HepG2 (cell line): ENCODE data around the gene SAMD14. TPM values are rescaled to one million over a fixed set of nuclear protein-coding genes. Genes with fewer than 3 reads are reported as not detected.

Experiments used
- AHDC1 ChIP-seq: sonication (generic); formaldehyde crosslinking; IDR thresholded peaks from 2 replicates; pipeline ENCODE4 v1.5.1; 2020; ENCODE audit warnings: mild to moderate bottlenecking, missing genetic modification reagents, borderline replicate concordance
- BATF2 ChIP-seq: sonication (generic); formaldehyde crosslinking; IDR thresholded peaks from 2 replicates; pipeline ENCODE4 v1.8.0; 2022; ENCODE audit warnings: mild to moderate bottlenecking, missing genetic modification reagents, moderate library complexity
- CAMTA2 ChIP-seq: sonication (generic); formaldehyde crosslinking; IDR thresholded peaks from 2 replicates; pipeline ENCODE4 v1.4.0; 2020; ENCODE audit warnings: mild to moderate bottlenecking, missing genetic modification reagents, borderline replicate concordance
- FOXC1 ChIP-seq: sonication (generic); formaldehyde crosslinking; IDR thresholded peaks from 2 replicates; pipeline ENCODE4 v1.8.0; 2022; ENCODE audit warnings: mild to moderate bottlenecking, missing genetic modification reagents, borderline replicate concordance
- LBX2 ChIP-seq: sonication (generic); formaldehyde crosslinking; IDR thresholded peaks from 2 replicates; pipeline ENCODE4 v1.5.0; 2020; ENCODE audit warnings: missing genetic modification reagents, mild to moderate bottlenecking, borderline replicate concordance
- MATR3 ChIP-seq: sonication (generic); formaldehyde crosslinking; IDR thresholded peaks from 2 replicates; pipeline ENCODE4 v1.4.0; 2020; ENCODE audit warnings: missing genetic modification reagents
- MLXIP ChIP-seq: sonication (generic); formaldehyde crosslinking; IDR thresholded peaks from 2 replicates; pipeline ENCODE4 v1.9.0; 2021; ENCODE audit warnings: missing genetic modification reagents, borderline replicate concordance
- MZF1 ChIP-seq: sonication (generic); formaldehyde crosslinking; IDR thresholded peaks from 2 replicates; pipeline ENCODE4 v1.8.1; 2023; ENCODE audit warnings: mild to moderate bottlenecking, missing genetic modification reagents, borderline replicate concordance
- NCOA2 ChIP-seq: sonication (generic); formaldehyde crosslinking; IDR thresholded peaks from 2 replicates; pipeline ENCODE4 v1.8.0; 2022; ENCODE audit warnings: inconsistent platforms
- SP4 ChIP-seq: sonication (generic); formaldehyde crosslinking; IDR thresholded peaks from 2 replicates; pipeline ENCODE4 v1.8.1; 2023; ENCODE audit warnings: mild to moderate bottlenecking, missing genetic modification reagents
- ZNF224 ChIP-seq: sonication (generic); formaldehyde crosslinking; IDR thresholded peaks from 2 replicates; pipeline ENCODE4 v1.5.0; 2020; ENCODE audit warnings: mild to moderate bottlenecking, missing genetic modification reagents
- ZNF281 ChIP-seq: sonication (generic); formaldehyde crosslinking; IDR thresholded peaks from 2 replicates; pipeline ENCODE4 v1.4.0; 2020; ENCODE audit warnings: missing genetic modification reagents, borderline replicate concordance
- ZNF513 ChIP-seq: sonication (generic); formaldehyde crosslinking; conservative IDR thresholded peaks from 2 replicates; pipeline ENCODE4 v1.5.0; 2020; ENCODE audit warnings: missing genetic modification reagents
- ZNF550 ChIP-seq: sonication (generic); formaldehyde crosslinking; IDR thresholded peaks from 2 replicates; pipeline ENCODE4 v1.4.0; 2020; ENCODE audit warnings: mild to moderate bottlenecking, missing genetic modification reagents, borderline replicate concordance
- ZNF776 ChIP-seq: sonication (generic); formaldehyde crosslinking; IDR thresholded peaks from 2 replicates; pipeline ENCODE4 v1.4.0; 2020; ENCODE audit warnings: mild to moderate bottlenecking, missing genetic modification reagents
- polyA plus RNA-seq, 8 experiments: library from polyadenylated mRNA; depleted of rRNA in 3 of 8; stranded (reverse) in 7 of 8; unstranded in 1 of 8; fragments of >200 nt; fragmentation: Illumina TruSeq in 4 of 8; extraction: Trizol in 4 of 8; gene quantifications; 2 replicates each; pipeline versions ENCODE4 v1.2.1 to v1.2.3, GENCODE V29; 2011 to 2016; ENCODE audit warnings: low read depth in 4 of 8, missing spikeins in 1 of 8, mixed read lengths in 1 of 8; ENCODE audit not compliant: insufficient read depth in 1 of 8
- total RNA-seq, 5 experiments: library from RNA; depleted of rRNA; stranded (reverse); fragments of >200 nt; fragmentation: Illumina TruSeq; extraction: Trizol; gene quantifications; 2 replicates each; pipeline ENCODE4 v1.2.3, GENCODE V29; 2016; ENCODE audit warnings: low read depth in 1 of 5

The SAMD14 gene
- total and polyA plus RNA-seq, 2 of the 13 experiments (the other 11 are each of a cell fraction or from before 2014, with no cell fraction given): 0.07 to 0.22 TPM

- no peak for TF ChIP-seq MZF1
- TF ChIP-seq MLXIP (CRISPR knock-in tag): no peak
- TF ChIP-seq ZNF224 (CRISPR knock-in tag): no peak
- TF ChIP-seq MATR3 (CRISPR knock-in tag): no peak
- no peak for TF ChIP-seq LBX2 (CRISPR knock-in tag)
- no peak for TF ChIP-seq CAMTA2
- no peak for TF ChIP-seq BATF2 (CRISPR knock-in tag)
- TF ChIP-seq SP4 (CRISPR knock-in tag): peak; percentile 50; the same call in 1 of the 2 replicates
- TF ChIP-seq ZNF550: no peak
- TF ChIP-seq ZNF513 (CRISPR knock-in tag): no peak
- TF ChIP-seq FOXC1 (CRISPR knock-in tag): no peak
- no peak for TF ChIP-seq ZNF776 (CRISPR knock-in tag)
- peak; percentile 29; the same call in 1 of the 2 replicates for TF ChIP-seq NCOA2 (CRISPR knock-in tag)
- TF ChIP-seq ZNF281 (CRISPR knock-in tag): peak; percentile 22; the same call in 1 of the 2 replicates
- no peak for TF ChIP-seq AHDC1 (CRISPR knock-in tag)
These were observed 17.9 kb upstream of the SAMD14 start (continued) for GRCh38 chr17:50147841-50148225.
